A673 (cell line): ENCODE results near the gene VSIG2. TPM values are rescaled to one million over a fixed set of nuclear protein-coding genes. Genes with fewer than 3 reads are reported as not detected.

Experiments
- BruUV-seq: library from RNA; stranded (reverse); fragments of 400-500 nt; replicated peaks from 2 replicates; lab custom pipeline; 2021; lab: Mats Ljungman, UMichigan
- CTCF ChIA-PET: fragments of 300-600 bp; sonication (Branson Sonifier 250); formaldehyde crosslinking; loops from one replicate; lab custom pipeline; 2022; ENCODE audit warnings: antibody characterized with exemption; lab: Charles Lee
- POLR2A ChIA-PET: fragments of 300-600 bp; sonication (Branson Sonifier 250); formaldehyde crosslinking; loops from one replicate; lab custom pipeline; 2022; ENCODE audit warnings: antibody characterized with exemption; ENCODE audit not compliant: low non-redundant PET; lab: Charles Lee
- DNase-seq: peaks from one replicate; pipeline ENCODE4 v3.0.0-alpha.2; 2015; ENCODE audit warnings: low spot score
- H3K27ac ChIP-seq: fragments of 200-600 bp; sonication (generic); 2 replicates; pipeline ENCODE4 v1.5.1; 2016; ENCODE audit warnings: mixed run types, low read depth, mild to moderate bottlenecking, mixed read lengths, antibody characterized with exemption, low read length; ENCODE audit not compliant: poor library complexity, severe bottlenecking
- H3K27me3 ChIP-seq: fragments of 200-600 bp; sonication (generic); replicated peaks from 2 replicates; pipeline ENCODE4 v1.6.1; 2017; ENCODE audit warnings: mixed run types, low read depth, mild to moderate bottlenecking, mixed read lengths, antibody characterized with exemption, low read length; ENCODE audit not compliant: insufficient read depth, poor library complexity
- H3K36me3 ChIP-seq: fragments of 200-600 bp; sonication (generic); 2 replicates; pipeline ENCODE4 v1.6.1; 2016; ENCODE audit warnings: mixed run types, mild to moderate bottlenecking, mixed read lengths, antibody characterized with exemption, low read length; ENCODE audit not compliant: insufficient read depth, poor library complexity, severe bottlenecking
- H3K4me1 ChIP-seq: fragments of 200-600 bp; sonication (generic); 2 replicates; pipeline ENCODE4 v1.6.1; 2017; ENCODE audit warnings: mixed run types, mild to moderate bottlenecking, mixed read lengths, antibody characterized with exemption, low read length; ENCODE audit not compliant: insufficient read depth, poor library complexity, severe bottlenecking
- H3K4me3 ChIP-seq: fragments of 200-600 bp; sonication (generic); 2 replicates; pipeline ENCODE4 v1.5.1; 2016; ENCODE audit warnings: low read depth, mixed run types, mild to moderate bottlenecking, mixed read lengths, low read length; ENCODE audit not compliant: poor library complexity, severe bottlenecking
- H3K9me3 ChIP-seq: fragments of 200-600 bp; sonication (generic); 2 replicates; pipeline ENCODE4 v1.6.1; 2016; ENCODE audit warnings: mixed run types, low read depth, mild to moderate bottlenecking, mixed read lengths, antibody characterized with exemption, low read length; ENCODE audit not compliant: poor library complexity, severe bottlenecking
- EZH2 ChIP-seq: fragments of 200-600 bp; sonication (generic); IDR thresholded peaks from 2 replicates; pipeline ENCODE4 v1.6.1; 2017; ENCODE audit warnings: borderline replicate concordance, low read depth, mild to moderate bottlenecking, mixed read lengths, antibody characterized with exemption, low read length; ENCODE audit not compliant: poor library complexity, severe bottlenecking
- intact Hi-C: fragments of 100-400 bp; cut with micrococcal nuclease; formaldehyde crosslinking; loops from one replicate; pipeline ENCODE4 v1.10.0; 2022; ENCODE audit not compliant: unreplicated experiment
- total RNA-seq: library from RNA; stranded (reverse); gene quantifications from 2 replicates; pipeline ENCODE4 v1.2.3, GENCODE V29; 2021
- TF ChIP-seq, protein P1 (sequence below): fragments of 300-800, 200-600 bp; sonication (generic); conservative IDR thresholded peaks from 2 replicates; pipeline ENCODE4 v1.5.1; 2017; ENCODE audit warnings: low read depth, mild to moderate bottlenecking, antibody characterized with exemption, low read length, moderate library complexity, mixed read lengths

The VSIG2 gene
- total RNA-seq, 1 experiment from 2014 or later, result not detected

- H3K27ac ChIP-seq, result no peak overlapping the region
- ChIA-PET POLR2A (no interaction called here), CTCF (interaction anchor here (0.6 to 2.4 kb wide), 9 partner anchors 10 to 121 kb away, joined by 3 to 21 read pairs (median 5); partner anchors contain the start of genes SIAE and SPA17)
- peak overlapping the region; percentile 44 for H3K4me3 ChIP-seq
- no TSS peak for BruUV-seq
- intact Hi-C loops, result loop anchor here (1.0 to 10.0 kb wide), 3 partner anchors 73 to 349 kb away; no protein-coding TSS in a partner anchor
- H3K9me3 ChIP-seq, result no peaks in the 10 kb centered on the region
- peaks cover 21% of the 10 kb centered on the region for H3K36me3 ChIP-seq
- TF ChIP-seq, protein P1, sequence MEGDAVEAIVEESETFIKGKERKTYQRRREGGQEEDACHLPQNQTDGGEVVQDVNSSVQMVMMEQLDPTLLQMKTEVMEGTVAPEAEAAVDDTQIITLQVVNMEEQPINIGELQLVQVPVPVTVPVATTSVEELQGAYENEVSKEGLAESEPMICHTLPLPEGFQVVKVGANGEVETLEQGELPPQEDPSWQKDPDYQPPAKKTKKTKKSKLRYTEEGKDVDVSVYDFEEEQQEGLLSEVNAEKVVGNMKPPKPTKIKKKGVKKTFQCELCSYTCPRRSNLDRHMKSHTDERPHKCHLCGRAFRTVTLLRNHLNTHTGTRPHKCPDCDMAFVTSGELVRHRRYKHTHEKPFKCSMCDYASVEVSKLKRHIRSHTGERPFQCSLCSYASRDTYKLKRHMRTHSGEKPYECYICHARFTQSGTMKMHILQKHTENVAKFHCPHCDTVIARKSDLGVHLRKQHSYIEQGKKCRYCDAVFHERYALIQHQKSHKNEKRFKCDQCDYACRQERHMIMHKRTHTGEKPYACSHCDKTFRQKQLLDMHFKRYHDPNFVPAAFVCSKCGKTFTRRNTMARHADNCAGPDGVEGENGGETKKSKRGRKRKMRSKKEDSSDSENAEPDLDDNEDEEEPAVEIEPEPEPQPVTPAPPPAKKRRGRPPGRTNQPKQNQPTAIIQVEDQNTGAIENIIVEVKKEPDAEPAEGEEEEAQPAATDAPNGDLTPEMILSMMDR, result peak; percentile 97
- TF ChIP-seq EZH2, result no peak
- peaks cover 10% of the 10 kb centered on the region for H3K4me1 ChIP-seq
- DNase-seq, result peak; percentile 90
- no peaks in the 10 kb centered on the region for H3K27me3 ChIP-seq
Measured at GRCh38 chr11:124763156-124763947, 11.3 kb upstream of the VSIG2 start.

DNA sequence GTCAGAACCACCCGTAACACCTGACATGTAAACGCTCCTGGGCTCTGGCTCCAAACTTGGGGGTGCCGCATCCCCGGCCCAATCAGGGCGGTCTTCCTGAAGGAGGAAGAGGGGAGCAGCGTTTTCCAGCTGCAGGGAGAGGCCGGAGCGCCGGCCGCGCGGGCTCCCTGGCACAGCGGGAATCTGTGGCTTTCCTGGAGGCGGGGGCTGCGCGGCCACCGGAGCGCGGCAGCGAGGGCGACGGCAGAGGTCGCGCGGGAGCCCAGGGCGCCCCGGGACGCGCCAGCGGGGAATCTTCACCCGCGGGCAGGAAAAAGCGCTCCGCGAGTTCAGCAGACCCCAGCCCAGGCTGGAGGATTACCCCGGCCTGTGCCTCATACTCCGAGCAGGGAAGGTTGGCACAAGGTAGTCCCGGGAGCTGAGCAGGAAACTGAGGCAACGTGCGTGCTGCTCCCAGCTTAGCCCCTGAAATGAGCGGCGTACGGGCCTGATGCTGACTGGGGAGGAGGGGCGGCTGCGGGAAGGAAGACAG, 10.6 kb upstream of the VSIG2 start:
- no peak overlapping the region for H3K27ac ChIP-seq
- H3K4me1 ChIP-seq, result peaks cover 10% of the 10 kb centered on the region
- H3K27me3 ChIP-seq, result no peaks in the 10 kb centered on the region
- no peaks in the 10 kb centered on the region for H3K9me3 ChIP-seq
- TF ChIP-seq, protein P1, result no peak
- no peak for TF ChIP-seq EZH2
- intact Hi-C loops, result loop anchor here (1.0 to 10.0 kb wide), 3 partner anchors 74 to 348 kb away; no protein-coding TSS in a partner anchor
- peaks cover 17% of the 10 kb centered on the region for H3K36me3 ChIP-seq
- ChIA-PET POLR2A (no interaction called here), CTCF (interaction anchor here (0.6 to 2.4 kb wide), 6 partner anchors 10 to 93 kb away, joined by 3 to 21 read pairs (median 4); partner anchors contain the start of genes SIAE and SPA17)
- peak overlapping the region; percentile 44 for H3K4me3 ChIP-seq
- no peak for DNase-seq
- no TSS peak for BruUV-seq

GRCh38 chr11:124762105-124762623, 10.1 kb upstream of the VSIG2 start, which contains the start of gene ESAM:
ESAM (minus strand) TSS chr11:124762290; CDS start chr11:124762154, 136 bp downstream.
- ChIA-PET CTCF (interaction anchor here (0.6 to 2.4 kb wide), 6 partner anchors 9 to 93 kb away, joined by 3 to 21 read pairs (median 6); partner anchors contain the start of genes SIAE and SPA17), POLR2A (no interaction called here)
- H3K36me3 ChIP-seq, result peaks cover 12% of the 10 kb centered on the region
- no peaks in the 10 kb centered on the region for H3K27me3 ChIP-seq
- intact Hi-C loops, result loop anchor here (2.0 to 10.0 kb wide), 2 partner anchors 75 to 347 kb away; no protein-coding TSS in a partner anchor
- H3K4me1 ChIP-seq, result peaks cover 10% of the 10 kb centered on the region
- no peak within 1 kb of the TSS for H3K27ac ChIP-seq
- no peaks in the 10 kb centered on the region for H3K9me3 ChIP-seq
- DNase-seq, result no peak
- H3K4me3 ChIP-seq, result peak within 1 kb of the TSS; percentile 44
- BruUV-seq, result no TSS peak
- TF ChIP-seq EZH2, result no peak
- TF ChIP-seq, protein P1, result no peak
